ENCODE data around the gene LAMC3.

LAMC3 gene

GRCh38 chr9:131048332-131048731 lies 39.4 kb downstream of the LAMC3 start:
- no peak overlapping the region for H3K4me3 ChIP-seq (replicated peaks; ENCODE audit: low read depth, low read length)
- TF ChIP-seq, protein P1, sequence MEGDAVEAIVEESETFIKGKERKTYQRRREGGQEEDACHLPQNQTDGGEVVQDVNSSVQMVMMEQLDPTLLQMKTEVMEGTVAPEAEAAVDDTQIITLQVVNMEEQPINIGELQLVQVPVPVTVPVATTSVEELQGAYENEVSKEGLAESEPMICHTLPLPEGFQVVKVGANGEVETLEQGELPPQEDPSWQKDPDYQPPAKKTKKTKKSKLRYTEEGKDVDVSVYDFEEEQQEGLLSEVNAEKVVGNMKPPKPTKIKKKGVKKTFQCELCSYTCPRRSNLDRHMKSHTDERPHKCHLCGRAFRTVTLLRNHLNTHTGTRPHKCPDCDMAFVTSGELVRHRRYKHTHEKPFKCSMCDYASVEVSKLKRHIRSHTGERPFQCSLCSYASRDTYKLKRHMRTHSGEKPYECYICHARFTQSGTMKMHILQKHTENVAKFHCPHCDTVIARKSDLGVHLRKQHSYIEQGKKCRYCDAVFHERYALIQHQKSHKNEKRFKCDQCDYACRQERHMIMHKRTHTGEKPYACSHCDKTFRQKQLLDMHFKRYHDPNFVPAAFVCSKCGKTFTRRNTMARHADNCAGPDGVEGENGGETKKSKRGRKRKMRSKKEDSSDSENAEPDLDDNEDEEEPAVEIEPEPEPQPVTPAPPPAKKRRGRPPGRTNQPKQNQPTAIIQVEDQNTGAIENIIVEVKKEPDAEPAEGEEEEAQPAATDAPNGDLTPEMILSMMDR (IDR thresholded peaks at IDR 0.05; ENCODE audit: low read depth, low read length, missing control alignments) = no peak
- DNase-seq (ENCODE audit: extremely low read depth, low read depth) = no peak

- TF ChIP-seq, protein P1 (IDR thresholded peaks at IDR 0.05; ENCODE audit: low read depth, low read length, missing control alignments) = no peak
- DNase-seq (ENCODE audit: extremely low read depth, low read depth) = no peak
- no peak overlapping the region for H3K4me3 ChIP-seq (replicated peaks; ENCODE audit: low read depth, low read length)
These were observed 39.8 kb downstream of the LAMC3 start for GRCh38 chr9:131048820-131049219.

DNA sequence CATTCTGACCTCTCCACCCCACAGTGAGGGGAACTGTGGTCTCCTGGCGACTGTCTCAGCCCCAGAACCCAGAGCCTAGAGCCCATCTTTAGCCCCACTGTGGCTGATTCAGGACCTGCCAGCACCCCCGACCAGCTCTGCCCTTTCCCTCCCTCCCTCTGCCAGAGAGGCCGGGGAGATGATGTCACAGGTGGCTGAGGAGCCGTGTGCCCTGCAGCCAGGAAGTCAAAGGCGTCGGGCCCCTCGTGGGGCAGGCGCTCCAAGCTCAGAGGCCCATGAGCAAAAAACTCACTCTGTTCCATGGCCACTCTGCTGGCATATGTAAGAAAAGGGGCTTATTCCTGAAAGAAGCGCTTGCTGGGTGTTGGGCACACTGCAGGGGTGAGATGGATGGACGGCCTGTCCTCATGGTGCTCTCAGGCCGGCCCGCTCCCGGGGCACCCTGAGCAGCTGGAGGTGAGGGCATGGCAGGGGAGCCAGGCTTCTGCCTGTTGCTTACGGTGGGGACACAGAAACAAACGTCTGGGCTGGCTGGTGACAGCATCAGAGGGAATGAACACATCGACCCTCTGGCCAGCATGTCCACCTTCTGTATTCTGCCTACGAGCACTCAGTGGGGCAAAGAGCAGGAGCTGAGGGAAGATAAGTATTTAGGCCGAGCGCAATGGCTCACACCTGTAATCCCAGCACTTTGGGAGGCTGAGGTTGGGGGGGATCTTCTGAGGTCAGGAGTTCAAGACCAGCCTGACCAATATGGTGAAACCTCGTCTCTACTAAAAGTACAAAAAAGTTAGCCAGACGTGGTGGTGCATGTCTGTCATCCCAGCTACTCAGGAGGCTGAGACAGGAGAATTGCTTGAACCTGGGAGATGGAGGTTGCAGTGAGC lies 41.1 kb downstream of the LAMC3 start:
- no peak overlapping the region for H3K4me3 ChIP-seq (replicated peaks; ENCODE audit: low read depth, low read length)
- DNase-seq (ENCODE audit: extremely low read depth, low read depth) = no peak
- TF ChIP-seq, protein P1 (IDR thresholded peaks at IDR 0.05; ENCODE audit: low read depth, low read length, missing control alignments) = no peak

- TF ChIP-seq, protein P1 (IDR thresholded peaks at IDR 0.05; ENCODE audit: low read depth, low read length, missing control alignments) = no peak
- DNase-seq (ENCODE audit: extremely low read depth, low read depth) = no peak
- H3K4me3 ChIP-seq (replicated peaks; ENCODE audit: low read depth, low read length) = no peak overlapping the region
These were observed 41.9 kb downstream of the LAMC3 start for GRCh38 chr9:131050831-131051230.

- TF ChIP-seq, protein P1 (IDR thresholded peaks at IDR 0.05; ENCODE audit: low read depth, low read length, missing control alignments) = no peak
- no peak for DNase-seq (ENCODE audit: extremely low read depth, low read depth)
- no peak overlapping the region for H3K4me3 ChIP-seq (replicated peaks; ENCODE audit: low read depth, low read length)
These were observed 42.9 kb downstream of the LAMC3 start for GRCh38 chr9:131051592-131052517.

GRCh38 chr9:131053896-131054295 lies 44.9 kb downstream of the LAMC3 start:
- TF ChIP-seq, protein P1 (IDR thresholded peaks at IDR 0.05; ENCODE audit: low read depth, low read length, missing control alignments) = no peak
- DNase-seq (ENCODE audit: extremely low read depth, low read depth) = no peak
- H3K4me3 ChIP-seq (replicated peaks; ENCODE audit: low read depth, low read length) = no peak overlapping the region

Measured in HFF-Myc (cell line).